Activated CD4-positive, alpha-beta T cell treated with anti-CD3 and anti-CD28 coated beads, Interleukin-10, Interleukin-2, amounts not matched to agents 100 ng/mL and 50 ng/mL, durations not matched to agents 16 hours and 8 hours (primary cell): ENCODE measurements around the gene XYLB.
"Not testable (repeated sequence)": the region's sequence is repeated elsewhere in the genome, so short reads cannot be mapped to it uniquely, and the experiment has no call there.

Source experiments
- DNase-seq: peaks from one replicate; pipeline ENCODE4 v3.0.0-alpha.2; 2020

XYLB gene

DNA sequence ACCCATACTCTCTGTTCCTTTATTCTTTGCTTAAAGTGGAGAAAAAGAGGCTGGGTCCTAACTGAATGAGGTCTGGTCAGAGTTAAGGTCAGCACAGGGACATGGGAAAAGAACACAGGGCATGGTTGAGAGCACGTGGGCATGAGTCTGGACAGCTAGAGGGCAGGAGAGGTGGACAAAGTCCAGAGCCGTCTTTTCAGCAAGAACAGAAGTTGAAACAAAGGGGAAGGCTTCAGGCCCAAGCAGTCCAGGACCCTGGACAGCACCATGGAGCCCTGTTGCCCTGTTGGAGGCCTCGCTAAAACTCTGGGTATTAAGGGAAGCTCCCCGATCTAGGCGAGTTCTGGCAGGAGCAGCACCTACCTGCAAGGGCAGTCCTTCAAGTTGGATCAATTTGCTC, 50.7 kb downstream of the XYLB start:
- DNase-seq: no peak

DNA sequence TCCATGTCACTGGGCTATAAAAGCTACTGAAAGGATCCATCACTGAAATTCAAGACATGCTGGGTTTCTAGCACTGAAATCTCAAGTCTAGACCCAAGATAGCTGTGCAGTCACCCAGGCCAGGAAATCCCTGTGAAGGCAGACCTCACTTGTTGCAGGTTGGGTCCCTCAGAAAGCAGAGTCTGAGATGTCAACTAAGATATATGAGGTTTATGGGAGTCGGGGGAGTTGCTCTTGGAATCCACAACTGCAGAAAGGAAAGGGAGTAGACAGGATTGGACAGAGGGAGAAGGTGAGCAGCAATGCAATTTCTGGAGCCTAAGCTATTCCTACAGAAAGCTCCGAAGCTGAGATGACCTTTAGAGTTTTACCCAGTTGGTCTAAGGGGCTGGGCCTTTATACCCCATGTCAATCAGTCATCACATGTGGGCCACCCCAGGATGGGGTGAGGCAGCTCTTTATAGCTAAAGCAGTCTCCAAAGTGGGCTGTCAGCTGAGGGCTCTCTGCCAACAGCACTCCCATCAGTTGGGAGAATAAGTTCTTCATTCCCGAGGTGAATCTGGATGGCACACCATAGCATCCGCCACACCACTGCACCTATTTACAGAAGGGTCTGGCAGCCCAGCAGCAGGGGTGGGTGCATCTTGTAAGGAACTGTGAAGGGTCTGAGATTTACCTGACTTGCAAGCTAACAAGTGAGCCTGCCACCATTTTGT, 54.8 kb downstream of the XYLB start:
- no peak for DNase-seq

DNA sequence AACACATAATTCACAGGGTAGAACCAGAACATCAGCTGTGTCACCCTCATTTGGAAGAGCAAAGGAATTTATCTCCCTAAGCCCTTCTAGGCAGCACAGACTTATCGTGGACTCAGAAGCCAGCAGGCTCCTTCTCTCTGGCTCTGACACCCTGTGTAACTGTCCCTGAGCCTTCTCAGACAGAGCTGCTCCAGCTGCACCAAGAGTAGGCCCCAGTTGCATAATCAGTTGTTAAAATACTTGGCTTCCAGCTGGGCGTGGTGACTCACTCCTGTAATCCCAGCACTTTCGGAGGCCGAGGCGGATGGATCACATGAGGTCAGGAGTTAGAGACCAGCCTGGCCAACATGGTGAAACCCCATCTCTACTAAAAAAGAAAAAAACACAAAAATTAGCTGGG, 57.7 kb downstream of the XYLB start:
- DNase-seq: no peak

DNA sequence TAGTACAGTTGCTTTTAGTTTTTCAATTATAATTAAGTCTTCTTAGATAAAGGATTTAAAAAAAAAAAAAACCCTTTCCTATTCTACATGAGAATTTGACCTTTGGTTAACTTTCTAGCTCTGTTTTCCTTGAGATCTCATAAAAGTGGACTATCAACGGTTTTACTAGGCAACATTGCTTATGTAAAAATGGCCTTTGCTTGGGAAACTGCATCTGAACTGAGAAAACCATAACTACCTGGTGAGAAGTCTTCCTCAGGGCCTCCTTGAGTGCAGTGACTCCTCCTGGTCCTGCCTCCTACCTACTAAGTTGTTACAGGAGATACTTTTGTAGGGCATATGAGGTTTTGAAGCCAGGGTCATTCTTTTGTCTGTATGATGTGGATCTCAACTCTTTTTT, 65.0 kb downstream of the XYLB start:
- no peak for DNase-seq

DNA sequence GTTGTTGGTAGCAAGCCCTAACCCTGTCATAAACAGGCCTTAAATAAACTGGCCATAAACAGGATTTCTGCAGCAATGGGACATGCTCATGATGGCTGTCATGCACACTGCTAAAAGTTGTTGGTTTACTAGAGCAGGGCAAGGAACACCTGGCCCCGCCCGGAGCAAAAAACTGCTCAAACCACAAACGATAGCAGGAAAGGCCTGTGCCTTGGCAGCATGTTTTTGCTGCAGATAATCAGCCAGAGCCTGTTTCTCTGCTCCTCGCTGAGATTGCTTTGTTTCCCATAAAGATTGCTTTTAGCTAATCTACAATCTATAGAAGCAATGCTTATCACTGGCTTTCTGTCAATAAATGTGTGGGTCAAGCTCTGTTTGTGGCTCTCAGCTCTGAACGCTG, 74.2 kb downstream of the XYLB start:
- not testable (repeated sequence) for DNase-seq

DNA sequence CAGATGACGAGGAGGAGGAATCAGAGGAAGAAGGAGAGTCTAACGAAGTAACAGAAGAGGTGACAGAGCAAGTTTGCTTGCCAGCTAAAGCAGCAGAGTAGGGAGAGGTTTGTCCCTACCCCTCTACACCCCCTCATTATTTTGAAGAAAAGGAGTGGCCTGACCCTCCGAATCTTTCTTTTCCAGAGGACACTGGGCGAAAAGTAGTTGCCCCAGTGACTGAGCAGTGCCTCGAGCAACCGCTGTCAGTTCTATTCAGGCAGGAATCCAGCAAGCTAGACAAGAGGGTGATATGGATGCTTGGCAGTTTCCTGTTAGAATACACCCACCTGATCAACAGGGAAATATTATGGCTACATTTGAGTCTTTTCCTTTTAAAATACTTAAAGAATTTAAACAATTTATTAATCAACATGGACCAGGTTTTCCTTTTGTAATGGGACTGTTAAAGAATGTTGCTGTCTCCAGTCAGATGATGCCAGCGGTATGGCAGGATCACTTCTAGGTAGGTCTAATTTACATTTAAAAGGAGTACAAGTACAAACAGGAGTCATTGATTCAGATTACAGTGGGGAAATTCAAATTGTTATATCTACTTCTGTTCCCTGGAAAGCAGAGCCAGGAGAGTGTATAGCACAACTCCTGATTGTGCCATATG, 75.2 kb downstream of the XYLB start:
- DNase-seq: no peak

DNA sequence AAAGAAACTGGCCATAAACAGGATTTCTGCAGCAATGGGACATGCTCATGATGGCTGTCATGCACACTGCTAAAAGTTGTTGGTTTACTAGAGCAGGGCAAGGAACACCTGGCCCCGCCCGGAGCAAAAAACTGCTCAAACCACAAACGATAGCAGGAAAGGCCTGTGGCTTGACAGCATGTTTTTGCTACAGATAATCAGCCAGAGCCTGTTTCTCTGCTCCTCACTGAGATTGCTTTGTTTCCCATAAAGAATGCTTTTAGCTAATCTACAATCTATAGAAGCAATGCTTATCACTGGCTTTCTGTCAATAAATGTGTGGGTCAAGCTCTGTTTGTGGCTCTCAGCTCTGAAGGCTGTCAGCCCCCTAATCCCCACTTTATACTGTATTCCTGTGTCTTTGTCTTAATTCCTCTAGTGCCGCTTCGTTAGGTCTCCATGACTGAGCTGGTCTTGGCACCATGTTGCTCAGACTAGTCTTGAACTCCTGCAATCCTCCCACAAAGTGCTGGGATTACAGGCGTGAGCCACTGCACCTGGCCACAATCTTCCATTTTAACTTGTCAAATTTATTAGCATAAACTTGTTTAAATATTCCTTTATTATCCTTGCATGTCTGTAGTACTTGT, 80.3 kb downstream of the XYLB start:
- DNase-seq: not testable (repeated sequence)

DNA sequence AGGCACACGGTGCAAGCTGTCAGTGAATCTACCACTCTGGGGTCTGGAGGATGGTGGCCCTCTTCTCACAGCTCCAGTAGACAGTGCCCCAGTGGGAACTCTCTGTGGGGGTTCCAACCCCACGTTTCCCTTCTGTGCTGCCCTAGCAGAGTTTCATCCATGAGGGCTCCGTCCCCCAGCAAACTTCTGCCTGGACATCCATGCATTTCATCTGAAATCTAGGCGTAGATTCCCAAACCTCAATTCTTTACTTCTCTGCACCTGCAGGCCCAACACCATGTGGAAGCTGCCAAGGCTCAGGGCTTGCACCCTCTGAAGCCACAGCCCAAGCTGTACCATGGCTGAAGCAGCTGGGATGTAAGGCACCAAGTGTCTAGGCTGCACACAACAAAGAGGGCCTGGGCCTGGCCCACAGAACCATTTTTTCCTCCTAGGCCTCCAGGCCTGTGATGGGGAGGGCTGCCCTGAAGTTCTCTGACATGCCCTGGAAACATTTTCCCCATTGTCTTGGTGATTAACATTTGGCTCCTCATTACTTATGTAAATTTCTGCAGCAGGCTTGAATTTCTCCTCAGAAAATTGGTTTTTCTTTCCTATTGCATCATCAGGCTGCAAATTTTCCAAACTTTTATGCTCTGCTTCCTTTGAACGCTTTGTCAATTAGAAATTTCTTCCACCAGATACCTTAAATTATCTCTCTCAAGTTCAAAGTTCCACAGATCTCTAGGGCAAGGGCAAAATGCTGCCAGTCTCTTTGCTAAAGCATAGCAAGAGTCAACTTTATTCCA, 86.5 kb downstream of the XYLB start:
- DNase-seq: not testable (repeated sequence)

DNA sequence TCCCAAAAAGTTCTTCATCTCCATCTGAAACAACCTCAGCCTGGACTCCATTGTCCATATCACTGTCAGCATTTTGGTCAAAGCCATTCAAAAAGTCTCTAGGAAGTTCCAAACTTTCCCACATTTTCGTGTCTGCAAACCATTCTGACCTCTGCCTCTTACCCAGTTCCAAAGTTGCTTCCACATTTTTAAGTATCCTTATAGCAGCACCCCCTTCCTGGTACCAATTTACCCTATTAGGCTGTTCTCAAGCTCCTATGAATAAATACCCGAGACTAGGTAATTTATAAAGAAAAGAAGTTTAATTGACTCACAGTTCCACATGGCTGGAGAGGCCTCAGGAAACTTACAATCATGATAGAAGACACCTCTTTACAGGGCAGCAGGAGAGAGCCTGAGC, 87.1 kb downstream of the XYLB start:
- not testable (repeated sequence) for DNase-seq

DNA sequence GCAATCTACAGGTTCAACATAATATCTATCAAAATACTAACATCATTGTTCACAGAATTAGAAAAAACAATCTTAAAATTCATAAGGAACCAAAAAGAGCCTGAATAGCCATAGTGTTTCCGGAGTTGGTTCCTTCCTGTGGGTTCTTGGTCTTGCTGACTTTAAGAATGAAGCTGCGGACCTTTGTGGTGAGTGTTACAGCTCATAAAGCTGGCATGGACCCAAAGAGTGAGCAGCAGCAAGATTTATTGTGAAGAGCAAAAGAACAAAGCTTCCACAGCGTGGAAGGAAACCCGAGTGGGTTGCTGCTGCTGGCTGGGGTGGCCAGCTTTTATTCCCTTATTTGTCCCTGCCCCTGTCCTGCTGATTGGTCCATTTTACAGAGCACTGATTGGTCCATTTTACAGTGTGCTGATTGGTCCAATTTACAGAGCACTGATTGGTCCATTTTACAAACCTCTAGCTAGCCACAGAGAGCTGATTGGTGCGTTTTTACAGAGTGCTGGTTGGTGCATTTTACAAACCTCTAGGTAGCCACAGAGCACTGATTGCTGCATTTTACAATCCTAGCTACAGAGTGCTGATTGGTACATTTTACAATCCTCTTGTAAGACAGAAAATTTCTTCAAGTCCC, 92.0 kb downstream of the XYLB start:
- peak; percentile 9 for DNase-seq

DNA sequence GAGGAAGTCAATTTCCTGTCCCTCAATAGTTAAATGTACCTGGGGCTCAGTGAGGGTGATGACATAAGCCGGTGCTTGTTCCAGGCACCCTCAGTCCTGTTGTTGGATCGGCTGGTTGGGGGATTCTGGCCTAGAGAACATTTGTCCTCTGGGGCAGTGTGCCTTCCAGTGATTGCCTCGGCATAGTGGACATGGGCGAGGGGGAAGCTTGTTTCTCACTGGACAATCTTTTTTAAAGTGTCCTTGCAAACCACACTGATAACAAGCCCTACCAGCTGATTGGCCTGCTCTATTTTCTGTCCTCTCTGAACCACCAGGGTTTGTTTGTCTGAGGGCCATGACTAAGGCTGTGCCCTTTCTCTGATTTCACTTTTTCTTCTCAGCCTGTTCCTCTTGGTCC, 96.6 kb downstream of the XYLB start:
- DNase-seq: not testable (repeated sequence)

DNA sequence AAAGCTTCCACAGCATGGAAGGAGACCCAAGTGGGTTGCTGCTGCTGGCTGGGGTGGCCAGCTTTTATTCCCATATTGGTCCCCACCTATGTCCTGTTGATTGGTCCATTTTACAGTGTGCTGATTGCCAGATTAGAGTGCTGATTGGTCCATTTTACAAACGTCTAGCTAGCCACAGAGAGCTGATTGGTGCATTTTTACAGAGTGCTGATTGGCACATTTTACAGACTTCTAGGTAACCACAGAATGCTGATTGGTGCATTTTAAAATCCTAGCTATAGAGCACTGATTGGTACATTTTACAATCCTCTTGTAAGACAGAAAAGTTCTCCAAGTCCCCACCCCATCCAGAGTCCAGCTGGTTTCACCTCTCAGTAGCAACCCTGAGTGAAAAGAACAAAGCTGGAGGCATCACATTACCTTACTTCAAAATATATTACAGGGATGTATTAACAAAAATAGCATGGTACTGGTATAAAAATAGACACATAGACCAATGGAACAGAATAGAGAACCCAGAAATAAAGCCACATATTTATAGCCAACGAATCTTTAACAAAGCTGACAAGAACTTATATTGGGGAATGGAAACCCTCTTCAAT, 99.6 kb downstream of the XYLB start:
- no peak for DNase-seq

DNA sequence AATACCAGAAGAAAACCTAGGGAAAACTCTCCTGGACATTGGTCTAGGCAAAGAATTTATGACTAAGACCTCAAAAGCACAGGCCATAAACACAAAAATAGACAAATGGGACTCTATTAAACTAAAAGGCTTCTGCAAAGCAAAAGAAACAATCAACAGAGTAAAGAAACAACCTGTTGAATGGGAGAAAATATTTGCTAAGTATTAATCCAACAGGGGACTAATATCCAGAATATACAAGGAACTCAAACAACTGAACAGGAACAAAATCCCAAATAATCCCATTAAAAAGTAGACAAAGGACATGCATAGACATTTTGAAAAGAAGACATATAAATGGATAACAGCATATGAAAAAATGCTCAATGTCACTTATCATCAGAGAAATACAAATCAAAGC, 100.2 kb downstream of the XYLB start:
- no peak for DNase-seq

DNA sequence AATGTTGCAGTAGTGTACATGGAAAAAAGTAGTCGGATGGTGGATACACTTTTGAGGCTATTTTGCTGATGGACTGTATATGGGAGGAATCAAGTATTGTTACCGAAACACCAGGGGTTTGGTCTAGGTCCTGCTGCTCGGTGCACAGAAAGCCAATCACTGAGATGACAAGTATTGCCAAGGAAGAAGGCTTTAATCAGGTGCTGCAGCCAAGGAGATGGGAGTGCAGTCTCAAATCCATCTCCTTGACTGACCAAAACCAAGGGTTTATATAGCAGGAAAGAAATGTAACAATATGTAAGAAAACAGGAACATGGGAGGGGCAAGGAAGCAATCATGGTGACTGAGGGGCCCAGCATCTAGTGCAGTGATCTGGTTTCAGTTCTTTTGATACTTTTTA, 104.3 kb downstream of the XYLB start:
- DNase-seq: no peak

DNA sequence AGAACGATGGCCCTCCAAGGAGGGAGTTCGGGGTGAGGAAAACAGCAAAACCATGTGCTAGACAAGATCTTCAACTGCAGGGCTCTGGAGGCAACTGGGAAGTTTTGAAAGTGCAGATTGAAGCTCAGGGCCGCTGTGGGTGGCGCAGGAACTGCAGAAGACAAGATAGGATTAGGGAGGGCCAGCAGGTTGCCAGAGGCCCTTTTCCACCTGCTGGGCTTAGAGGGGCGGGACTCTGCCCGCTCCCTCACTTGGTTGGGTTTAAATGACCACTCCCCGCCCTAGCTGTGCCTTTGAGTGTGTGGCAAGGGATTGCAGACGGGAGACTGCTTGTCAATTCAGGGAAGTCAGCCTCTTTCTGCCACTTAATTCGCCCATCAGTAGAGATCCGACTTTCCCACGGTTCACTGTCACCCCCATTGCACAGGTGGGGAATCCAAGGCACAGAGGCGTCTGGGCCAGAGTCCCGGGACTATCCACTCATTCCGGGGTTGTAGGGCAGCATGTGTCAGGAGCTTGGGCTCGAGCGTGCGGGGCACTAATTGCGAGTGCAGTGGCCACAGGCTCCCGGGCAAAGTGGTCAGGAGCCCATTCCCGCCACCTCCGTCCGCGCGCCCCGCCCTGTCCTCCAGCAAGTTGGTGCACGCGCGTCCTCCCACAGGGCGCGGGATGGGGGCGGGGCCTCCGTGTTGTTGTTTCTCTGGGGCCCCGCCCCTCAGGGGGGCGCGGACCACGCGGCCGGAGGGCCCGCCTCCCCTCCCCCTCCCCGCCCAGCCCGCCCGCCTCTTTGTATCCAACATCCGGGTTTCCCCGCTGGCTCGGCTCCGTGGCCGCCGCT, 106.7 kb downstream of the XYLB start, which contains the start of gene ACVR2B:
Gene ACVR2B, plus strand, starts transcription at position 816 of the 838 bp plus-strand sequence. CDS start 433 bp downstream, outside the sequence.
- peak; percentile 74 for DNase-seq

DNA sequence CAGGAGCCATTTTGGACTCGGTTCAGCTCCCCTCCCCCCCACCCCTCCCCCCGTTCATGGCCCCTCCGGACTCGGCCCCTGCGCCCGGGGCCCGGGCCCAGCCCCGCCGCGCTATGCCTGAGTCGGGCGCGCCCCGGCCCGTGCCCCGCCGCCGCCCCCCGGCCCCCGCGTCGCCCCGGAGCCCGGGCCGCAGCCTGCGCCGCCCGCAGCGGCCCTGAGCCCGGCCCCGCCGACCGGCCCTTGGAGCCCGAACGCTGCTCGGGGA, 107.3 kb downstream of the XYLB start:
- no peak for DNase-seq

DNA sequence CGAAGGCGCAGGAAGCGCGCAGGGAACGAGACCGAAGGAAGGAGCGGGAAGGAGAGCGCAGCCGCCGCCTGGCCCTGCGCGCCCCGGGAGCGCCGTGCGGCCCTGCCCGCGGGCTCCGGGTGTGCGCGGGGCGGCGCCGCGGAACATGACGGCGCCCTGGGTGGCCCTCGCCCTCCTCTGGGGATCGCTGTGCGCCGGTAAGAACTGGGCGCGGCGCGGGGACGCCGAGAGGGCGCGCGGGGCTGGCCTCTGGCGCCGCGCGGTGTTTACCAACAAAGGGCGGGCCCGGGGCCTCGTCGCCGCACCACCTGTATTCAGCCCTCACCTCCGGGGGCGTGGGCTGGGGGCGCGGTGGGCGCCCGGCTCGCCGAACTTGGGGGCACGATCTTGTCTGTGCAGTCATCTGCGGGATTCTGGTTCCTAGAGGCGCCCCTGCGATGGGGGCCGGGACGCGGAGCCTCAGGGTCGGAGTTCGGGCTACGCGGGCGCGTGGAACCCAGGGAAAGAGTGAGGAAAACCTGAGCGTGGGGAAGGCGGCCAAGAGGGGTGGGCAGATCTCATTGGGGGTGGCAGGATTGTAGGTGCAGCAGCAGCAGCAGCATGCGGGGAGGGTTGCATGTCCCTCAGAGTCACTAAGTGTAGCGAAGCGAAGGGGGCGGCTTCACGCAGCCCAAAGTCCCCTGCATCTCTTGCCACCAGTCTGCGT, 107.7 kb downstream of the XYLB start:
- DNase-seq: peak; percentile 18

DNA sequence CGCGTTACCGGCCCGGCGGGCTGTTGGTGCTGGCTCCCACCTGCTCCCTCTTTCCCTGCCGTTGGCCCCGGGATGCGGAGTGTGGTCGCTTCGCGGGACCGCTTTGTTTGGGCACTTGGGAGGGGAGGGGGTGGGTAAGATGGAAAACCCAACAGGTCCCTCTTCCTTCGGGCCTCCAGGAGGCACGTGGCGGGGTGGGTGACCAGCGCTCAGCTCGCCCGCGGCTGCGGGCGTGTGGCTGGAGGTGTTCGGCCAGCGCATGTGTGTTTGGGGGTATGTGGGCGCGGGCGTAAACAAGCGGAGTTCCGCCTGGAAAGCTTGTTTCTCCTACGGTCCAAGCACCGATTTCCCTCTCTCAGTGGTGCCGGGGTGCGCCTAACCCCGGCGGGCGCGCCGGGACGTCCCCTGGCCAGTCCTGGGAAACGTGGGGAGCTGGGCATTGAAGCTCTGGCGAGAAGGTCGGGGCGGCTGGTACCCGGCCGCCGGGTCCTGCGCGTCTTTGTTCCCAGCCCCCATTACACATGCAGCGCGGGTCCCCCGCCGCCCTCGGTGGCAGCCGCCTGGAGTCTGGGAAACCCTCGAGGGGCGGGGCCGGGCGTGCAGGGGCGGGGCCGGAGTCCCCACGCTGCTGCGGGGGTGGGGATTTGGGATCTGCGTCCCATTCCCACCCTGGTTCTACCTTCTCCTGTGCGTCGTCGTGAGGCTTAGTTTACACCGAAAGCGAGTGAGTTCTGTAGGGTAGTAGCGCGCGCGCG, 108.5 kb downstream of the XYLB start:
- peak; percentile 50 for DNase-seq

DNA sequence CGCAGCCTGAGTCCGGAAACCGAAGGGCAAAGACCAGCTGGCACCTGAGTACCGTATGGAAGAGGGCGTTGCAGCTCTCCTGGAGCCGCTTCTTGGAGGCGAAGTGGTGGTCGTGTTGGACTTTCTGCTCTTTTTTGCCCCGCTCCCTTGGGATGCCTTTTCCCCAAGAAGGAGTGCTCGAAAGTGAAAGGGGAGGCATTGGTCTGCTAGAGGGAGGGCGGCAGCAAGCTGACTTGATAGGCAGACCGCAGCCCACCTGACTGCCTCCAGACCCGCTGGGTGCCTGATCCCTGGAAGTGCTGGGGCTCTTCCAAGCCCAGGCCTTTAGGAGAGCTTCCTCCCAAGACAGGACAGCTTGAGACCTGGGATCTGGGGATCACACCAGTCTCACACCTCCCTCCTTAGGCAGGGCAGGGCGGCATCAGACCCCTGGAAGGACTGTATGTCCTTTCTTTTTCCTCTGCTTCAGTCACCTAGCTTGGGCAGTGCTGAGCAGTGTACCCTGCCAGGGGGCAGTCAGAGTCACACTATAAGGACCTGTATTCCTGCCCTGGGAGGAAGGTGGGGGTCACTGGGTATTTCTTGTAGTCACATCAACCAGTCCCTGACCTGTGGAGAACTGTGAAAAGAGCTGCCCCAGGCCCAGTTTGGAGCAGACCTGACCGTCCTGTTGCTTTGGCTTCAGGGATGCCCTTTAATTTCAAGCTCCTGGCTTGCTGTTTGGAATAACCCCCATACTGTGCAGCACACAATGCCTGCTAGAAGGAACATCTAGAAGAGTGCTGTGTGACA, 109.2 kb downstream of the XYLB start:
- no peak for DNase-seq
